GM10248 (cell line): ENCODE data around the gene SNRPN.

Experiments used
- CTCF ChIA-PET: fragments of 300-600 bp; sonication (Branson Sonifier 250); formaldehyde crosslinking; extraction: SDS; loops from one replicate; lab custom pipeline; 2021; ENCODE audit warnings: antibody characterized with exemption; lab: Yijun Ruan, JAX
- POLR2A ChIA-PET: fragments of 350-650 bp; sonication (Branson Sonifier 250); formaldehyde crosslinking; extraction: SDS; loops from one replicate; lab custom pipeline; 2020; ENCODE audit warnings: antibody characterized with exemption; lab: Yijun Ruan, JAX
- DNase-seq: peaks from one replicate; pipeline ENCODE4 v3.0.0; 2012; ENCODE audit errors: extremely low spot score
- CTCF ChIP-seq: IDR thresholded peaks from 2 replicates; pipeline ENCODE4 v1.5.1; 2012; ENCODE audit warnings: mild to moderate bottlenecking, low read depth; ENCODE audit errors: extremely low read depth, missing control alignments, control extremely low read depth

Gene SNRPN

GRCh38 chr15:24955531-24955921 lies 739 bp downstream of the SNRPN start:
- DNase-seq, result peak; percentile 7
- ChIA-PET CTCF (no interaction called here), POLR2A (no interaction called here)

GRCh38 chr15:24956111-24956838 lies 1.5 kb downstream of the SNRPN start:
- POLR2A ChIA-PET, result no interaction called here
- CTCF ChIA-PET, result no interaction called here
- peak; percentile 68 for DNase-seq
- TF ChIP-seq CTCF, result no peak

More at GRCh38 chr15:24955531-24955921, 739 bp downstream of the SNRPN start:
- no peak for TF ChIP-seq CTCF

- no peak for TF ChIP-seq CTCF
- DNase-seq, result no peak
- ChIA-PET CTCF (no interaction called here), POLR2A (no interaction called here)
Observed at GRCh38 chr15:24957691-24958090, 2.9 kb downstream of the SNRPN start.

GRCh38 chr15:24961967-24962366 lies 7.2 kb downstream of the SNRPN start:
- ChIA-PET POLR2A (no interaction called here), CTCF (no interaction called here)
- TF ChIP-seq CTCF, result no peak
- no peak for DNase-seq

- DNase-seq, result no peak
- no peak for TF ChIP-seq CTCF
- ChIA-PET CTCF (interaction anchor here (0.6 kb wide), 1 partner anchor 19 kb away, joined by 3 read pairs; no protein-coding TSS in a partner anchor), POLR2A (no interaction called here)
Observed at GRCh38 chr15:24962880-24963279, 8.1 kb downstream of the SNRPN start.

GRCh38 chr15:24966364-24967103 lies 11.7 kb downstream of the SNRPN start:
- ChIA-PET POLR2A (no interaction called here), CTCF (no interaction called here)
- TF ChIP-seq CTCF, result no peak
- DNase-seq, result no peak
